Measurements from ENCODE around the gene A1BG. TPM values are rescaled to one million over a fixed set of nuclear protein-coding genes. Genes with fewer than 3 reads are reported as not detected.
"Not testable (repeated sequence)": the region's sequence is repeated elsewhere in the genome, so short reads cannot be mapped to it uniquely, and the experiment has no call there.

The A1BG gene
- polyA plus RNA-seq, 3 donors: 12.8 to 38.3 (median 14.1) TPM

DNA sequence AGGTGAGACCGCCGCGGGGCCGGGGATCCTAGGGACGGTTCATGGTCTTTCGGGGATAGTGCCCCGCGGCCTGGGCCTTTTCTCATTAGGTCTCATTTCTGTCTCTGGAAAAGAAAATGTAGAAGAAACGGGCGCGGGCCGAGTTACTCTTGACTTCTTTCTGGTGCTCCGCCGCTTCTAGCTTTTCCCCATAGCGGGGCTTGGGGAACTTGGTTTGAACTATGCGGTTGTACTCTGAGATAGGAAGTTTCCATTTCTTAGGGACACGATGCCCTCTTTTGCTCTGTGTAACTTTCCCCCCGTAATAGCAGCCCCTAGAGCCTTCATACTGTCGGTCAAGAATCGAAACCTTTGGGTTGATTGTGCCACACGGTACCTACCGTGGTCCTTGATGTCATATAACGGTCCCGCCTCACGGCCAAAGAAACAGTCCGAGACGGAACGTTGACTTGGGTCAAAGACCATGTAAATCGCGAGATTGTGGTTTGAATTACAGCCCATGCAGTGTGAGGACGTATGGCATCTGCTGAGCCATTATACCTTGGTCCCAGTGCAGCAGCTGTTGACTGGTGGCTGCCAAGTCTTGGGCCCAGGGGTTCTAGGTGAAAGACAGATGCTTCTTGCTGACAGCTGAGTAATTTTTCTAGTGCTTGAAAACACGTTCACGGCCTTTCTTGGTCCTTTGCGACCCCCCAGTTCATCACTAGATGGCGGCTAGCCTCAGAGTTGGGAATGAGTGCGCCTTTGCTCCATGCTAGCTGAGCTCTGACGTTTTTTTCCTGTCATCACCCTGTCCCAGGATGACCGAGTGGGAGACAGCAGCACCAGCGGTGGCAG, 34.3 kb upstream of the A1BG start:
- peak overlapping the region; percentile 60 for H3K27ac ChIP-seq (ENCODE audit: low read depth, low read length)
- 5 to 9% (median 8%) methylated on average over 39 of the region's 39 CpGs for WGBS, 3 donors

DNA sequence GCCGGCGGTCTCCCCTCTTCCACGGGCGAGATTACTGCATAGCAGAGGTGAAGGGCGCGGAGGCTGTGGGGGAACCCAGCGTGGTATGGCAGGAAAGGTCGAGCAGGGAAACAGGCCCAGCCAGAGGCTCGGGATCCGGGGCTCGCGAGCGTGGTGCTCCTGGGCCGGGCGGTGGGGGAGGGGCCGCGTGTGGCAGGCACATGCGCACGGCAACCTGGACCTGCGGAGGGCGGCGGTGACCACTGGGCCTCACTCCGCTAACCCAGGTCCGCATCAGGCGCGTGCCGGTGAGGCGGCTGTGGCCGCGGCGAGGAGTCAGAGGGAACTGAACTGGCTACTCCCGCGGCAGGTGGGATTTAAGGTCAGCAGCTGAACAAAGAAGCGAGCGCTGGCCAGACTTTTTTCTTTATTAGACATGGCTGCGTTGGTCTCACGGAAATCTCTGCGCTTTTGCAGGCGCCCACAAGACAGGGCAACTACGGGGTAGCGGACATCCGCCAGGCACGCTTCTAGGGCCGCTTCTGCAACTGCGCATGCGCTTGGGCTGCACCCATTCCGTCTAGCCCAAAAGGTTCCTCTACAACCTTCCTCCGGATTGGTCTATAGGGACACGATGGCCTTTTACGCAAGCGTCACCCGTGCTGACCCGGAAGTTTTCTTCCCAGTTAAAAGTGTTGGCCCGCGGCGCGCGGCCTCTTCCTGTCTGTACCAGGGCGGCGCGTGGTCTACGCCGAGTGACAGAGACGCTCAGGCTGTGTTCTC, 33.5 kb upstream of the A1BG start, which contains the start of gene RPS5:
Gene RPS5, plus strand, starts transcription at position 694 of the 762 bp plus-strand sequence. CDS start 869 bp downstream, outside the sequence.
- H3K27ac ChIP-seq (ENCODE audit: low read depth, low read length): peak within 1 kb of the TSS; percentile 60
- WGBS, 3 donors: 0 to 1% (median 0%) methylated on average over 64 of the region's 64 CpGs

DNA sequence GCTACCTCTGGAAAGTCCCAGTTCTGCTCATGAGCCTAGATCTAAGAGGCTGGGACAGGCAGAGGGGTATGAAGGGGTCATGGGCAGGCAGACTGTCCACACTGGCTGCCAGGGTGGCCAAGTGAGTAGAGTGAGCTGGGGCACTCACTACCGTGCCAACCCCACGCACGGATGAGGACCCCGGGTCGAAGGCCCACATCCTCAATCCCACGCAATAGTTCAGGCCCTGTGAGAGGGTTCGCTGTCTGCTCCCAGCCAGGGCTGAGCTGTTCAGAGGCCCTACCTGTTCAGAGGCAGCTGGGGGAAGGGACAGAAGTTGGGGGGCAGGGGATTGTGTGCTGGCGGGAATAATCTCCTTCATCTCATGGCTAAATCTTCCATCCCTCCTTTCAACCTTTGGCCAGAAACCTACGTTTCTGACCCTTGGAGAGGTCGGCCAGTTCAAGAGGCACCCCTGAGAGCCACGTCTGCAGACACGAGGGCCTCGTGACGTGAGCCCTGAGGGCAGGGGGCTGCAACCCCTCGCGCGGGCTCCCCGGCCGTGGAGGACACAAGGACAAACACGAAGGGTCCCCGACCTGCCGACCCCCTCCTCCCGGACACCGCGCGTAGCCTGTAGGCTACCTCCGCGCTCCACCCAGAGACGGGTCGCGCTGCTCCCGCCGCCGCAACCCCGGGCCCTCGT, 32.7 kb upstream of the A1BG start:
- WGBS, 3 donors: 7 to 11% (median 8%) methylated on average over 30 to 36 of the region's 36 CpGs

DNA sequence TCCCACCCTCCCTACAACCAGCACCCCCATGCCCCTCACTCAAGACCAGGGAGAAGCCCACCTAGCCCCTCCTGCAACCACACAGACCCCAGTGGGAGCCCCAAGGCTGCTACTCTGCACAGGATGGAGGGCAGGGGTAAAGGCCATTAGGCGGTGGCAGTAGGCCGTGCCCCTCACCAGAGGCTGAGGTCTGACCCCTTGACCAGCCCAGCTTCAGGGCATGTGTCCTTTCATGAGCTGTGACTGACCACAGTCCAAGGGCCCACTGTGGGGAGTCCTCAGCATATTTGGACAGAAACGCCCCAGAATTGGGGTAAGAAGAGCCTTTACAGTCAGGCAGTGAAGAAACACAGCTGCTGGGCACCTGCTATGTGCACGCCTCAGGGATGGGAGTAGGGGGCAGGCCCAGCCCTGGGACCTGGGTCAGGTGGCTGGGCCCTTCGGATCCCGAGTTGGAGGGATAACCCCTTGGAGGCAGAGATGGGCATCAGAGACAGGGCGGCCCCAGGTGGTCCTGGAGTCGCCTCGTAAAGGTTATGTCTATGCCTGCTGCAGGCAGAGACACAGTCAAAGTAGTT, 32.1 kb upstream of the A1BG start:
- WGBS, 3 donors: 69 to 86% (median 85%) methylated on average over 9 of the region's 9 CpGs
- H3K27ac ChIP-seq (ENCODE audit: low read depth, low read length): no peak overlapping the region

More for the DNA sequence above, 32.7 kb upstream of the A1BG start:
- H3K27ac ChIP-seq (ENCODE audit: low read depth, low read length): peak overlapping the region; percentile 60

DNA sequence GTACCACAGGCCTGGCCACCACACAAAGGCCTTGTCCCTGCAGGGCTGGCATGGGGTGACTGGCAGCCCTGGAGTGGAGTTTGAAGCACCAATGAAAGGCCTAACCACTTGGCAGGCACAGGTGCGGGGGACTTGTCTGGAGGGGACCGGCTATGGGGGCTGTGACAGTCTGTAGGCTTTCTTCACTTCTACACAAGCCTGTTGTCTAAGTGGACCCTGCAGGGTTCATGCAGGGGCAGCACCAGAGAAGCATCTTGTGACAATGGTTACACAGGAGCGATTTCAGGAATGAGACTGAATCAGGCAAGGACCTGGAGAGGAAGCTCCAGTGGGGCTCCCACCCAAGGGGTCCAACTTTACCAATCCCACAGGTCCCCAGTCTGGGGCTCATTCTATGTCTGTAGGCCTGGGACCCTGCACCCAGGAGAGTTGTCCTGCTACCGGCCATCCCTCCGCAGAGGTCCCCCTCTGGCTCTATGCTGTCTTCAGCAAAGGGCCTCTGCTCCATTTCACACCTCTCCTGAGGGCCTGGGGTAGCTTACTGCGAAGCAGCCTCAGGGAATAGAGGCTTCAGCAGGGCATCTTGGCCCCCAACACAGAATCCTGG, 29.8 kb upstream of the A1BG start:
- H3K27ac ChIP-seq (ENCODE audit: low read depth, low read length): no peak overlapping the region
- 91 to 95% (median 94%) methylated on average over 6 of the region's 6 CpGs for WGBS, 3 donors

DNA sequence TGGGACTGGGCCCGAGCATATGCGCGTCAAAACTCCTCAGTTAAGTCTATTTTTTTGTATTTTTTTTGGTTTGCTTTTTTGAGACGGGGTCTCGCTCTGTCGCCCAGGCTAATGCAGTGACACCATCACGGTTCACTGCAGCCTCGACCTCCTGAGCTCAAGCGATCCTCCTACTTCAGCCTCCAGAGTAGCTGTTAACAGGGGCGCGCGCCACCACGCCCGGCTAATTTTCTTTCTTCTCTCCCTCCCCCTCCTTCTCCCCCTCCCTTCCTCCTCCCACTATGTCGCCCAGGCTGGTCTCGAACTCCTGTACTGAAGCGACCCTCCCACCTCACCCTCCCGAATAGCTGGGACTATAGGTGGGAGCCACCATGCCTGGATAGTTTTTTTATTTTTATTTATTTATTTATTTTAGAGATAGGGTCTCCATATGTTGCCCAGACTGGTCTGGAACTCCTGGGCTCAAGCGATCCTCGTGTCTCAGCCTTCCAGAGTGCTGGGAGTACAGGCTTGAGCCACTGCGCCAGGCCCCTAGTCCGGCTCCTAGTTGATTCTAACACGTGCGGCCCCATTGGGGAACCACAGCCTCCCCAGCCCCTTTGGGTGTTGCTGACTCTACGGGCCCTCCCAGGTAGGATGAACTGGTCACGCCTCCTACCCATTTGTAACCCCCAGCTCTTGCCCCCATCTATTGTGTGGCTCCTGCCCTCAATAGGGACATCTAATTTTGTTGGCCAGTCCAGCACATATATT, 28.3 kb upstream of the A1BG start:
- no peak overlapping the region for H3K27ac ChIP-seq (ENCODE audit: low read depth, low read length)
- WGBS, 3 donors: 26 to 32% (median 30%) methylated on average over 26 of the region's 26 CpGs

DNA sequence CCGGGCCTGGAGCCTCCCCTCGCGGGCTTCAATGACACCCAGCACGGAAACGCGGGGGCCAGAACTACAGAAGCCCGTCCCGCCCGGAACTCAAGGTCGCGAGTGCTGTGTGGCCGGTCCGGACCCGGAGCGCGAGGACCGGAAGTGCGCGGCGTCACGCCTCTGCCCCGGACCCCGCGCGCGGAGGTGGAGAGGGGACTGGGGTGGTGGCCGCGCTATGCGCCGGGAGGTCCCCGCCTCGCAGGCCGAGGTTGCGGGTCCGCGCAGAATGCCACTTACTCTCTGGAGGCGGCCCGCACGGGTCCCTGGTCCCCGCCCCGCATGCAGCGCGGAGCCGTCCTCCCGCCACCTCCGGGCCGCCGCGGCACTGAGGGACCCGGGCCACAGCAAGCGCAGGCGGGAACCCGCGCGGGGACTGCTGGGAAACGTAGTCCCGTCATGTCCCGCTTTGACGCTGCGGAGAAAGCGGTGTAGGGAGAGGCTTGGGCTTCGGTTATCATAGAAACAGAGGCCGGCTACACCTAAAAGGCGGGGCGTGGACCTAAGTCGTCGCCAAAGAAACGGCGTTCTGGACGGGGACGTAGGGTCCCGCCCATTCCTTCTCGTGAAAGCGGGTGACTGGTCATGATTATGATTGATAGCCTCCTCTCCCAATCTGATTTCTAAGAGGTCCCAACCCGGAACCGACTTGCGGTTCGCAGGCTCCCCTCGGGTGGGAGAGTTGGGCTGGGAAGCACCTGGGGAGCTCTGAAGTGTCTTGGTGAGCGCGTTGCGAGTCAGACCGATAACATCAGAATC, 27.6 kb upstream of the A1BG start, which contains the start of gene ZNF837:
Gene ZNF837, minus strand, starts transcription at position 369 of the 798 bp plus-strand sequence. CDS start 11,698 bp downstream, outside the sequence.
- WGBS, 3 donors: 0 to 1% (median 0%) methylated on average over 80 to 83 of the region's 83 CpGs
- peak within 1 kb of the TSS; percentile 76 for H3K27ac ChIP-seq (ENCODE audit: low read depth, low read length)

DNA sequence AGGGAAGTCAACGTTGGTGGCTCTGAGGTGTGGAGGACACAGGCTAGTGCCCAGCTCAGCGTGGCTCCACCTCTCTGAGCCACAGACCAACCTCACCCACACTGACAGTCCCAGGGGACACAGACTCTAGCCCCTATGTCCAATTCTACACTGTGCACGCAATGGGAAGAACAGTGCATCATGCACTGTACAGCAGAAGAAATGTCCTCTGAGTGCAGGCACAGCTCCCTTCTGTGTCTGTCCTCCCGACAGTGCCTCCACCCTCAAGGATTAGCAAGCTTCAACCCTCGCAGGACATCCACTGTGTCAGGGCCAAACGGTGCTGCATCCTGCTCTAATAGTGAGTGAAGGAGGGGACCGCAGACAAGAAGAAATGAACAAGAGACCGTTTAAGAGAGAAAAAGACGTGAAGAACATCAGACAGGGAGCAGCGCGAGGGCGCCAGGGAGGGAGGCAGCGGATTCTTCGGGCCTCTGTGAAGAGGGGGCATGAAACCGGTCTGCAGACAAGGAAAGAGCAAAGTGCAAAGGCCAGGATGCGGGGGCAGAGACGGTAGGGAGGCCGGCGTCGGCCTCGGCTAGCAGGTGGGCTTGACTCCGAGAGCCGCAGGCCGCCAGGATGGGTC, 26.9 kb upstream of the A1BG start:
- WGBS, 3 donors: 7% methylated on average over 24 of the region's 24 CpGs
- H3K27ac ChIP-seq (ENCODE audit: low read depth, low read length): peak overlapping the region; percentile 76

DNA sequence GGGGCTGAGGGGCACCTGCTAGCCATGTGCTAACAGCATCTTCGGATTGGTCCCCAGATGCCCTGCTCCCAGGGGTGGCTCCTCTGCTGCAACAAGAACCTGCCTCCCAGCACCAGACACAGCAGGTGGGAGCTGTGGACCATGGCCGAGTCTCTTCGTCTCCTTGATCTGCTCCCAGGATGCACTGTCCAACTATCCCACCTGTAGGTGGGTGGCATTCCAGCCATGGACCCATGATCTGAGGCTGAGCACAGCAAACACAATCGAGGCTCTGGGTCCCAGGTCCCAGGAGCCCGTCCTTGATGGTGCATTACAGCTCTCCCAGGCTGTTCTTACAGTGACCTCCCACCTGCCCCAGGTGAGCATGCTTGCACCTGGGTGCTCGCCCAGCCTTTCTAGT, 26.0 kb upstream of the A1BG start:
- no peak overlapping the region for H3K27ac ChIP-seq (ENCODE audit: low read depth, low read length)
- 83 to 93% (median 91%) methylated on average over 6 of the region's 6 CpGs for WGBS, 3 donors

DNA sequence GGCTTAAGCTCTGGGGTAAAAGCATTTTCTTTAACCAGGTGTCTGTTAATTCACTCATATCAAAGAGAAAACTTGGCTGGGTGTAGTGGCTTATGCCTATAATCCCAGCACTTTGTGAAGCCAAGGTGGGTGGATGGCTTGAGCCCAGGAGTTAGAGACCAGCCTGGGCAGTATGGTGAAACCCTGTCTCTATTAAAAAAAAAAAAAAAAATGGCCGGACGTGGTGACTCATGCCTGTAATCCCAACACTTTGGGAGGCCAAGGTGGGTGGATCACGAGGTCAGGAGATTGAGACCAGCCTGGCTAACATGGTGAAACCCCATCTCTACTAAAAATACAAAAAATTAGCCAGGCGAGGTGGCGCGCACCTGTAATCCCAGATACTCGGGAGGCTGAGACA, 23.4 kb upstream of the A1BG start:
- not testable (repeated sequence) for H3K27ac ChIP-seq (ENCODE audit: low read depth, low read length)
- 82 to 86% (median 85%) methylated on average over 7 of the region's 7 CpGs for WGBS, 3 donors

DNA sequence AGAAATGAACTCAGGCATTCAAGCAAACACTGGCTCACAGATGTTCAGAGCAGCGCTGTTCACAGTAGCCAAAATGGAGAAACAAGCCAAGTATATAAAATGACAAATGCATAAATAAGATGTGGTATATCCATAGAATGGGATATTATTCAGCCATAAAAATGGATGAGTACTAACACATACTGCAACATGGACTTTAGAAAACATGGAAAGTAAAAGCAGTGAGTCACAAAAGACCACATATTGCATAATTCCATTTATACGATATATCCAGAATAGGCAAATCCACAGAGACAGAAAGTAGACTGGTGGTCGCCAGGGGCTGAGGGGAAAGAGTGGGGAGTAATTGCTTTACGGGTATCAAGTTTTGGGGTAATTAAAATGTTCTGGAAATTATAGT, 20.9 kb upstream of the A1BG start:
- WGBS, 3 donors: 73 to 92% (median 74%) methylated on average over 4 of the region's 4 CpGs
- no peak overlapping the region for H3K27ac ChIP-seq (ENCODE audit: low read depth, low read length)

DNA sequence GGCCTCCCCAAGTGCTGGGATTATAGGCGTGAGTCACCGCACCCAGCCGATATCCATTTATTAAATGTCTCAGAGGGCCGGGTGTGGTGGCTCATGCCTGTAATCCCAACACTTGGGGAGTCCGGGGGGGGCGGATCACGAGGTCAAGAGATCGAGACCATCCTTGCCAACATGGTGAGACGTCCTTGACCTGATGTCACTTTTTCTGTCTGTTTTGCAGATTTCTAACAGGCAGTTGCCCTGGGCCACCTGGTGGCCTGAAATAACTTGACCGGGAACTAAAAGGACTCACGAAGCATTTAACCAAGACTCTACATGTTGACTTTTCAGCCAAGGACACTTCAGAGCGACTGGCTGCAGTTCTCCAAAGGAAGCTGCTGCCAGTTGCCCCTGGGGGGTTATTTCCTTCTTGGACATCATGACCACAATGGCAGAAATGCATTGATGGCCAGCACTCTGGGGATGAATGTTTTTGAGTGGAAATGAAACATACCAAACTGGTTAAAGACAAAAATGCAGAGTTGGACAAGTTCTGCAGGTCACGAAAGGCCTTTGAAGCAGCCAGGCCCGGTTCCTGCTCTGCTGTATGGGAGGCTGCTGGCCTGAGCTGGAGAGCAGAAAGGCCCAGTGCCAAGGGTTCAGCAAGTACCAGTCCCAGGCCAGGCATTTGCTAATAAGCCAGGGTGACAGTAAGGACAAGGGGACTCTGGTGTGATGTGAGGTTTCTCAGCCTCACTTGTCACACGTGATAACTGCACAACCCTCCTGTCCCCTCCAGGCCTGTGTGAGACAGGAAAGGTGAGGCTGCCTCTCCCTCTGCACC, 19.2 kb upstream of the A1BG start:
- WGBS, 3 donors: 54 to 67% (median 66%) methylated on average over 15 of the region's 15 CpGs

DNA sequence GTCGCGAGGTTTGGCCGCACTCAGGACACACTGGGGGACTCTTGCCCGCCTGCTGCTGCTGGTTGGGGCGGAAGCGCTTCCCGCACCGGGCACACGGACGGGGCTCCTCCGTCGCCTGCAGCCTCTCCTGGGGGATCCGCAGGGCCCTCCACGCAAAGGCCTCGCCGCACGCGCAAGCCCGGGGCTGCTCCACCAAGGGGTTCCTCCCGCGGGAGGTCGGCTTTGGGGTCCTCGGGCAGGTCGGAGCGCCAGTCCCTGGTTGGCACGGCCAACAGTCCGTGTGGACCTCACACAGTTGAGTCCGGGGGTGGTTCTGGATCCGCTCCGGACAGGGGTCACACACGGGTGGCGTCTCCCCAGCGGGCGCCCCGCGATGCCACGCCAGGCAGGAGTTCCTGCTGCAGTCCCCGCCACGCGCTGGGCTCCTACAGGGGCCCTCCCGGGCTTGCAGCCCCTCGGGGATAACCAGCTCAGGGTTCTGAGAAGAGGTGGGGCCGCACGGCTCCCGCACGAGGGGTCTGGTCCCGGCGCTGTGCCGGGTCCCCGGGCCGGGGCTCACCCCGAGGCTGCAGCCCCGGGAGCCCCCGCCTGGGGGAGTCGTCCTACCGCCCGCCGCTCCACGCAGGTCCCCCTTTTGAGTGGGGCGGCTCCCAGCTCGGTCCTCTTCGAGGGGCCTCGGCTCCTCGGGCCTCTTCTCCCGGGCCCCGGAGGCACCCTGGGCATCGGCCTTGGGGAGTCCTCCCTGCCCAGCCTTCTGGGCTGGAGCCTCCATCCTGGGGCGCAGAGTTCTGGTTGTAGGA, 15.5 kb upstream of the A1BG start:
- 86 to 91% (median 89%) methylated on average over 59 to 68 of the region's 68 CpGs for WGBS, 3 donors
- no peak overlapping the region for H3K27ac ChIP-seq (ENCODE audit: low read depth, low read length)

More for the DNA sequence above, 19.2 kb upstream of the A1BG start:
- H3K27ac ChIP-seq (ENCODE audit: low read depth, low read length): no peak overlapping the region

DNA sequence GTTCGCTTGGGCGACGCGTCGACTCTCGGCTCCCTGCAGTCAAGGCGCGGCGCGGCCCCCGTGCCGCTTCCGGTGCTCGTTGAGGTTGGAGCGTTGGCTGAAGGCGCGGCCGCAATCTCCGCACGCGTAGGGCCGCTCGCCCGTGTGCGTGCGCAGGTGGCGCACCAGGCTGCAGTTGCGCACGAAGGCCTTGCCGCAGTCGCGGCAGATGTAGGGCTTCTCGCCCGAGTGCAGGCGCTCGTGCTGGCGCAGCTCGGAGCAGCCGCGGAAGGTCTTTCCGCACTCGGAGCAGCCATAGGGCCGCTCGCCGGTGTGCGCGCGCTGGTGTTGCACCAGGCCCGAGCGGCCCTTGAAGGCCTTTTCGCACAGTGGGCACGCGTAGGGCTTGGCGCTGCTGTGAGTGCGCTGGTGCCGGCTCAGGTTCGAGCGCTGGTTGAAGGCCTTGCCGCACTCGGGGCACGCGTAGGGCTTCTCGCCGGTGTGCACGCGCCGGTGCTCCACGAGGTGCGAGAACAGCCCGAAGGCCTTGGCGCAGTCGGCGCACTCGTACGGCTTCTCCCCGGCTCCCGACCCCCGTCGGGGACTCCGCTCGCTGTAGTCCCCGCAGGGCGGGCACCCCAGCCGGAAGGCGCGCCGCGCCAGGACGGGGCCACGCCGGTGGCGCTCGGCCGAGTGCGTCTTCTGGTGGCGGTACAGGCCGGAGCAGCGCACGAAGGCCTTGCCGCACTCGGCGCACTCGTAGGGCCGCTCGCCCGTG, 14.6 kb upstream of the A1BG start:
- 70 to 72% (median 71%) methylated on average over 105 to 106 of the region's 106 CpGs for WGBS, 3 donors

More for the DNA sequence above, 14.6 kb upstream of the A1BG start:
- H3K27ac ChIP-seq (ENCODE audit: low read depth, low read length): no peak overlapping the region

Measured in adipose tissue (tissue), 3 donors.